Measurements from ENCODE around the gene GLB1L. TPM values are rescaled to one million over a fixed set of nuclear protein-coding genes. Genes with fewer than 3 reads are reported as not detected.
A peak's percentile ranks its signal among the peaks of the same experiment; 100 is the strongest.

The GLB1L gene
- total and polyA plus RNA-seq, 3 donors from 2014 or later, result 70.9 to 224 (median 109) TPM

- no peak for DNase-seq
- no peak overlapping the region for H3K4me3 ChIP-seq
- no peaks in the 10 kb centered on the region for H3K9me3 ChIP-seq
- no peaks in the 10 kb centered on the region for H3K36me3 ChIP-seq (ENCODE audit: low read depth, missing control alignments)
- H3K4me1 ChIP-seq, result peaks cover 16% of the 10 kb centered on the region
- intact Hi-C loops (cut with DNase I; ENCODE audit: low total_unique reads), result no loop called here
- TF ChIP-seq, protein P1, sequence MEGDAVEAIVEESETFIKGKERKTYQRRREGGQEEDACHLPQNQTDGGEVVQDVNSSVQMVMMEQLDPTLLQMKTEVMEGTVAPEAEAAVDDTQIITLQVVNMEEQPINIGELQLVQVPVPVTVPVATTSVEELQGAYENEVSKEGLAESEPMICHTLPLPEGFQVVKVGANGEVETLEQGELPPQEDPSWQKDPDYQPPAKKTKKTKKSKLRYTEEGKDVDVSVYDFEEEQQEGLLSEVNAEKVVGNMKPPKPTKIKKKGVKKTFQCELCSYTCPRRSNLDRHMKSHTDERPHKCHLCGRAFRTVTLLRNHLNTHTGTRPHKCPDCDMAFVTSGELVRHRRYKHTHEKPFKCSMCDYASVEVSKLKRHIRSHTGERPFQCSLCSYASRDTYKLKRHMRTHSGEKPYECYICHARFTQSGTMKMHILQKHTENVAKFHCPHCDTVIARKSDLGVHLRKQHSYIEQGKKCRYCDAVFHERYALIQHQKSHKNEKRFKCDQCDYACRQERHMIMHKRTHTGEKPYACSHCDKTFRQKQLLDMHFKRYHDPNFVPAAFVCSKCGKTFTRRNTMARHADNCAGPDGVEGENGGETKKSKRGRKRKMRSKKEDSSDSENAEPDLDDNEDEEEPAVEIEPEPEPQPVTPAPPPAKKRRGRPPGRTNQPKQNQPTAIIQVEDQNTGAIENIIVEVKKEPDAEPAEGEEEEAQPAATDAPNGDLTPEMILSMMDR (IDR thresholded peaks at IDR 0.05), result no peak
- TF ChIP-seq POLR2A (IDR thresholded peaks at IDR 0.05), result no peak
- H3K27me3 ChIP-seq, result no peaks in the 10 kb centered on the region
- H3K27ac ChIP-seq, result no peak overlapping the region
- WGBS, 2 donors, result 98% methylated on average over 8 to 10 of the region's 10 CpGs
Observed at GRCh38 chr2:219213486-219214071, 31.7 kb downstream of the GLB1L start.

GRCh38 chr2:219213026-219213415, 32.2 kb downstream of the GLB1L start:
- H3K9me3 ChIP-seq, result no peaks in the 10 kb centered on the region
- H3K27me3 ChIP-seq, result no peaks in the 10 kb centered on the region
- WGBS, 2 donors, result 88 to 95% methylated on average over 6 to 8 of the region's 8 CpGs
- DNase-seq, result no peak
- intact Hi-C loops (cut with DNase I; ENCODE audit: low total_unique reads), result no loop called here
- TF ChIP-seq, protein P1 (IDR thresholded peaks at IDR 0.05), result no peak
- no peak for TF ChIP-seq POLR2A (IDR thresholded peaks at IDR 0.05)
- no peaks in the 10 kb centered on the region for H3K36me3 ChIP-seq (ENCODE audit: low read depth, missing control alignments)
- no peak overlapping the region for H3K4me3 ChIP-seq
- no peak overlapping the region for H3K27ac ChIP-seq
- peaks cover 14% of the 10 kb centered on the region for H3K4me1 ChIP-seq

- 89% methylated on average over 9 of the region's 9 CpGs for WGBS, 2 donors
- H3K9me3 ChIP-seq, result no peaks in the 10 kb centered on the region
- H3K4me3 ChIP-seq, result no peak overlapping the region
- peak; percentile 8 for DNase-seq
- H3K36me3 ChIP-seq (ENCODE audit: low read depth, missing control alignments), result no peaks in the 10 kb centered on the region
- intact Hi-C loops (cut with DNase I; ENCODE audit: low total_unique reads), result no loop called here
- TF ChIP-seq, protein P1 (IDR thresholded peaks at IDR 0.05), result no peak
- no peak for TF ChIP-seq POLR2A (IDR thresholded peaks at IDR 0.05)
- H3K4me1 ChIP-seq, result peaks cover 17% of the 10 kb centered on the region
- no peaks in the 10 kb centered on the region for H3K27me3 ChIP-seq
- H3K27ac ChIP-seq, result no peak overlapping the region
Observed at GRCh38 chr2:219210886-219211362, 34.3 kb downstream of the GLB1L start.

GRCh38 chr2:219210196-219210885, 34.9 kb downstream of the GLB1L start:
- Histone ChIP-seq H3K27ac (no peak overlapping the region), H3K36me3 (ENCODE audit: low read depth, missing control alignments) (no peaks in the 10 kb centered on the region), H3K27me3 (no peaks in the 10 kb centered on the region), H3K4me3 (no peak overlapping the region), H3K4me1 (peaks cover 18% of the 10 kb centered on the region), H3K9me3 (no peaks in the 10 kb centered on the region)
- TF ChIP-seq POLR2A (IDR thresholded peaks at IDR 0.05), result no peak
- TF ChIP-seq, protein P1 (IDR thresholded peaks at IDR 0.05), result no peak
- 93 to 95% methylated on average over 23 to 24 of the region's 24 CpGs for WGBS, 2 donors
- intact Hi-C loops (cut with DNase I; ENCODE audit: low total_unique reads), result no loop called here
- peak; percentile 10 for DNase-seq

Data from testis (tissue), 3 donors.